Gastrocnemius medialis (tissue), 4 donors: ENCODE results near the gene AK6. TPM values are rescaled to one million over a fixed set of nuclear protein-coding genes. Genes with fewer than 3 reads are reported as not detected.
A peak's percentile ranks its signal among the peaks of the same experiment; 100 is the strongest.

Source experiments
- ATAC-seq, 2 donors: fragments of 150-250 bp; one replicate each; pipeline ENCODE4 v1.9.1; 2016
- DNase-seq, 2 donors: peaks; one replicate each; pipeline ENCODE4 v3.0.0-alpha.2; 2019
- H3K27ac ChIP-seq, 4 donors: fragments of 200-600 bp; sonication (generic); 1 replicate in 1 of 4; 2 replicates in 3 of 4; pipeline ENCODE4 v1.5.1; 2016 to 2018; ENCODE audit warnings: mild to moderate bottlenecking in 2 of 4, moderate library complexity in 1 of 4
- H3K27me3 ChIP-seq, 3 donors: fragments of 200-600 bp; sonication (generic) in 2 of 3; 1 replicate in 1 of 3; 2 replicates in 2 of 3; pipeline versions ENCODE4 v1.5.1 to v1.6.0; 2016 to 2019; ENCODE audit warnings: mild to moderate bottlenecking in 1 of 3, moderate library complexity in 1 of 3
- H3K36me3 ChIP-seq, 2 donors: fragments of 200-600 bp; sonication (generic) in 1 of 2; one replicate each; pipeline ENCODE4 v1.5.1; 2017 to 2018
- H3K4me1 ChIP-seq, 2 donors: fragments of 200-600 bp; sonication (generic) in 1 of 2; one replicate each; pipeline ENCODE4 v1.5.1; 2016 to 2017; ENCODE audit warnings: mild to moderate bottlenecking in 2 of 2
- H3K4me3 ChIP-seq, 4 donors: fragments of 200-600 bp; sonication (generic) in 3 of 4; 1 replicate in 1 of 4; 2 replicates in 3 of 4; pipeline ENCODE4 v1.5.1; 2016 to 2019; ENCODE audit warnings: mild to moderate bottlenecking in 2 of 4
- H3K9me3 ChIP-seq, 3 donors: fragments of 200-600 bp; sonication (generic) in 2 of 3; 1 replicate in 1 of 3; 2 replicates in 2 of 3; pipeline ENCODE4 v1.5.1; 2016 to 2019
- CTCF ChIP-seq, 5 experiments: fragments of 450-650 bp in 3 of 5; fragments of 200-600 bp in 2 of 5; sonication (generic) in 2 of 5; IDR thresholded peaks in 4 of 5; conservative IDR thresholded peaks in 1 of 5; 1 replicate in 4 of 5; 2 replicates in 1 of 5; pipeline ENCODE4 v1.5.1; 2016 to 2019; ENCODE audit warnings: antibody characterized with exemption in 5 of 5, mild to moderate bottlenecking in 3 of 5, moderate library complexity in 3 of 5
- POLR2A ChIP-seq, 2 donors: fragments of 450-650 bp; IDR thresholded peaks; one replicate each; pipeline ENCODE4 v1.6.1; 2017; ENCODE audit warnings: antibody characterized with exemption in 2 of 2, mild to moderate bottlenecking in 2 of 2, moderate library complexity in 2 of 2
- in situ Hi-C, 4 donors: fragments of 200-750 bp; cut with MboI; loops; one replicate each; pipeline versions ENCODE4 v1.15.0 to v1.8.0; 2017; ENCODE audit warnings: low sequenced_read_pairs in 4 of 4
- intact Hi-C: fragments of 100-400 bp; cut with DNase I; formaldehyde crosslinking; loops from one replicate; pipeline ENCODE4 v1.15.1; 2023; ENCODE audit warnings: low total_unique reads
- total RNA-seq, 4 donors: library from RNA; depleted of rRNA; stranded (reverse); fragments of >200 nt; gene quantifications; one replicate each; pipeline versions ENCODE4 v1.1.0 to v1.2.3, GENCODE V29; 2016

The AK6 gene
- total RNA-seq: 10 to 100 TPM; 24.4 to 49.3 (median 32.5) TPM

- in situ Hi-C loops (loop anchor here (10.0 to 25.0 kb wide), 4 partner anchors 257 to 325 kb away; partner anchors contain the start of gene SLC30A5 (in 3 of the 4)), intact Hi-C loops (loop anchor here (1.0 to 2.0 kb wide), 5 partner anchors 37 to 327 kb away; partner anchors contain the start of genes CCDC125 and CDK7)
- peaks cover 30 to 32% of the 10 kb centered on the region in 2 donors for H3K4me1 ChIP-seq
- ATAC-seq (peak; percentile 96 to 97), DNase-seq (peak; percentile 89)
- no peak for TF ChIP-seq CTCF (IDR thresholded peaks at IDR 0.05 in 4 of 5, conservative IDR thresholded peaks at IDR 0.05 in 1 of 5)
- TF ChIP-seq POLR2A (IDR thresholded peaks at IDR 0.05): peak; percentile 80 to 81
- H3K36me3 ChIP-seq: peaks cover 0 to 16% of the 10 kb centered on the region in 2 donors
- H3K27ac ChIP-seq: peak within 1 kb of the TSS; percentile 95 to 99 (median 98)
- H3K4me3 ChIP-seq: peak within 1 kb of the TSS; percentile 85 to 90 (median 89)
- H3K9me3 ChIP-seq: no peaks in the 10 kb centered on the region
- no peaks in the 10 kb centered on the region for H3K27me3 ChIP-seq
Measured at GRCh38 chr5:69369340-69370121, at the start of gene AK6, which contains the start of the genes RAD17 and TAF9. AK6 (minus strand) TSS chr5:69369520; CDS start chr5:69369490, 30 bp downstream. RAD17 (plus strand) TSS chr5:69369818; CDS start chr5:69372209, 2,391 bp downstream. TAF9 (minus strand) TSS chr5:69369520; CDS start chr5:69365737, 3,783 bp downstream.

DNA sequence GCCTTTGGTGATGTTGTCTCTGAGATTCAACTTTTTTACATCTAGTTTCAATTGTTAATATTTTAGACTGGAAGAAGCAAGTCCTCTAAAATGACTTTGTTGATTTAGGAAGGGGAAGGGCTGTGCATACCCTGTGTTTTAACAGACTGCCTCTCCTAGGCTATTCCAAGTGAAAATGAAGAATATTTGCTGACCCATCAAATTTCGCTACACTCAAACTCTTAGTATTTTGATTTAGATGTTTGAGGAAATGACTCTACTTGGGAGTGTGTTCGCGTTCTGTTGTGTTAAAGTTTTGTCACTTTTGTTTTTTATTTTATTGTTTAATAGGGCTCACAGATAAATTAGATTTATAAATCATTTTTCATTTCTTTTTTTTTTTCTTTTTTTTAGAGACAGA lies 49.2 kb upstream of the AK6 start:
- H3K27ac ChIP-seq: no peak overlapping the region
- TF ChIP-seq CTCF (IDR thresholded peaks at IDR 0.05 in 4 of 5, conservative IDR thresholded peaks at IDR 0.05 in 1 of 5) (no peak), POLR2A (IDR thresholded peaks at IDR 0.05) (no peak)
- H3K36me3 ChIP-seq: peaks cover 0 to 12% of the 10 kb centered on the region in 2 donors
- intact Hi-C loops: no loop called here
- H3K4me1 ChIP-seq: no peaks in the 10 kb centered on the region
- ATAC-seq: no peak
- no peaks in the 10 kb centered on the region for H3K9me3 ChIP-seq
- no peaks in the 10 kb centered on the region for H3K27me3 ChIP-seq
- no peak for DNase-seq
- no peak overlapping the region for H3K4me3 ChIP-seq
- in situ Hi-C loops: no loop called here

DNA sequence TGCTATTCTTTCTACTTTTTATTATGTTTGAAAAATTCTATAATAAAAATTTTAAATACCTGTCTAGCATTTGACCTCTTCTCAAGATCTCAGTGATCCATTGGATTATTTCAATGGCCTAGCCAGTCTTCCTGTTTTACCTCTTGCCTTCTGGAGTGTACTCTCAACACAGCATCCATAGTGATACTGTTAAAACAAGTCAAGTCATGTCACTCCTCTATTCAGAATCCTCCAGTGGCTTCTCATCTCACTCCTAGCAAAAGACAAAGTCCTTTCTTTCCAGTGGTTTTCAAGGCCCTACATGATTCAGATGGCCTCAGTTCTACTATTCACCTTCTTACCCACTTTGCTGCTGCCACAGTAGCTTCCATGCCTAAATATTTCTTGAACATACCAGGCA lies 47.4 kb upstream of the AK6 start:
- Histone ChIP-seq H3K4me1 (no peaks in the 10 kb centered on the region), H3K9me3 (no peaks in the 10 kb centered on the region), H3K27ac (no peak overlapping the region), H3K4me3 (no peak overlapping the region), H3K36me3 (peaks cover 0 to 28% of the 10 kb centered on the region in 2 donors), H3K27me3 (no peaks in the 10 kb centered on the region)
- in situ Hi-C loops: no loop called here
- DNase-seq: no peak
- intact Hi-C loops: no loop called here
- ATAC-seq: no peak
- TF ChIP-seq POLR2A (IDR thresholded peaks at IDR 0.05): no peak
- TF ChIP-seq CTCF (IDR thresholded peaks at IDR 0.05 in 4 of 5, conservative IDR thresholded peaks at IDR 0.05 in 1 of 5): no peak

DNA sequence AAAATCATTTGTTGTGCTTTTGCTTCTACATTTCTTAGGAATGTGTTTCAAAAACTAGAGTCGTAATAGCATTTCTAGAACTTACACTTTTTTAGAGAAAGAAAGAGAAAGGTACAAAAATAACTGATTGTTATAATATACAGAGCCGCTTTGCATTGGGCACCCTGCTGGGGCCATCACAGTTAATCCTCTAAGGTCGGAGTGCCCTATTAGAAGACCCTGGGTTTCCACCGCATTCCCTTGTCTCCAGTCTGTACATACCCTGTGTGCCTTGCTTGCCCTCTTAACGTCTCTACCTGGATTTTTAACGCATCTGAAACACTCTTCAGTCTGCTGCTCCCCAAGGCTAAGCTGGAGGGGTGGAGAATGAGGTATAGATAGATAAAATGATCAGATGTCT lies 46.9 kb upstream of the AK6 start:
- Histone ChIP-seq H3K36me3 (peaks cover 0 to 34% of the 10 kb centered on the region in 2 donors), H3K27me3 (no peaks in the 10 kb centered on the region), H3K9me3 (no peaks in the 10 kb centered on the region), H3K4me1 (no peaks in the 10 kb centered on the region), H3K4me3 (no peak overlapping the region), H3K27ac (no peak overlapping the region)
- TF ChIP-seq POLR2A (IDR thresholded peaks at IDR 0.05): no peak
- in situ Hi-C loops: no loop called here
- ATAC-seq: no peak
- DNase-seq: no peak
- intact Hi-C loops: no loop called here

DNA sequence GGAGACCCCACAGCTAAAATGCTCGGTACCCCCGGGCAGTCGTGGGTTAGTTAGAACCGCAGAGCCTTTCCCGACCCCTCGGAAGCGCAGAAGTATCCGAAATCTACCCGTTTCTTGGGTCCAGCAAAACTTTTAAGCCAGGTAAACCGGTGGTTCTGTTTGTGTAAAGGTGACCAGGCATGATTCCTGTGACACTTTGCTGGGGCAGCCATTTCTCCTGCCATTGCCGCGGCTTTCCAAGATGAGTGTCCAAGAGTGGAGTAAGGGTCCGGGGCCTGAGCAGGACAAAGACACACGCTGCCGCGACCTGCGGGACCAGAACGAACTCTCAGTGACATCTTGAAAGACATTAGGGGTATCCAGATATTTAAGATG lies 46.3 kb upstream of the AK6 start:
- DNase-seq (no peak), ATAC-seq (no peak)
- in situ Hi-C loops: no loop called here
- no peaks in the 10 kb centered on the region for H3K4me1 ChIP-seq
- no peak for TF ChIP-seq CTCF (IDR thresholded peaks at IDR 0.05 in 4 of 5, conservative IDR thresholded peaks at IDR 0.05 in 1 of 5)
- no peak for TF ChIP-seq POLR2A (IDR thresholded peaks at IDR 0.05)
- peaks cover 0 to 36% of the 10 kb centered on the region in 2 donors for H3K36me3 ChIP-seq
- intact Hi-C loops: no loop called here
- peak overlapping the region in 1 of 4 donors; percentile 29 for H3K4me3 ChIP-seq
- H3K27me3 ChIP-seq: no peaks in the 10 kb centered on the region
- H3K9me3 ChIP-seq: no peaks in the 10 kb centered on the region
- no peak overlapping the region for H3K27ac ChIP-seq
